HG03108 (cell line): ENCODE measurements around the gene RCCD1.
"Not testable (repeated sequence)": the region's sequence is repeated elsewhere in the genome, so short reads cannot be mapped to it uniquely, and the experiment has no call there.

Experiments
- ATAC-seq: cut with Tn5 transposase; IDR thresholded peaks from one replicate; pipeline ENCODE4 v1.9.1; 2021; ENCODE audit warnings: moderate library complexity; ENCODE audit not compliant: unreplicated experiment

RCCD1 gene

DNA sequence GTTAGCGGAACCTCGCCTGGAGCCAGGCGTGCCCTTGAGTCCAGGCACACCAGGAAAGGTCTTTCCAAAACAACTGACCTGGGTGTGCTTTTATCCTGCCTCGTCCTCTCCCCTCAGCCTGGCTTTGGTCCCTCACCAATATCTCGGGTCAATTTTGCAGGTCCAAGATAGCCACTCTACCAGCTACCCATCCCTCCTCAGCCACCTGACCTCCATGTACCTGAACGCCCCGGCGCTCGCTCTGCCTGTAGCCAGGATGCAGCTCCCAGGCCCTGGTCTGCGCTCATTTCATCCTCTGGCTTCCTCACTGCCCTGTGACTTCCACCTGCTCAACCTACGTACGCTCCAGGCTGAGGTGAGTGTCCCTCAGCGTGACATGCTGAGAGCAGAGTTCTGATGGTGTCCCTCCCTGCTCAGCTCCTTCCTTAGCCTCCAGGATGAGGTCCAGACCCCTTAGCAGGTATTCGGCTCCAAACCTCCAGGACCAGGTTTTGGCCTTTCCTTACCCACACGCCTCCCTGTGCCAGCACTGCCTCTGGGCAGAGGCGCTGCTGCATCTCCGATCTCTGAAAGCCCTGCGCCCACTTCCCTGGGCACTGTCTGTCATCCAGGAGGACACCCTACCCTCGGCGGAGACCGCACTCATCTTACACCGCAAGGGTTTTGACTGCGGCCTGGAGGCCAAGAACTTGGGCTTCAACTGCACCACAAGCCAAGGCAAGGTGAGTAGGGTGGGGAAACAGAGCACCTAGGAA, 36.5 kb upstream of the RCCD1 start:
- ATAC-seq = no peak

DNA sequence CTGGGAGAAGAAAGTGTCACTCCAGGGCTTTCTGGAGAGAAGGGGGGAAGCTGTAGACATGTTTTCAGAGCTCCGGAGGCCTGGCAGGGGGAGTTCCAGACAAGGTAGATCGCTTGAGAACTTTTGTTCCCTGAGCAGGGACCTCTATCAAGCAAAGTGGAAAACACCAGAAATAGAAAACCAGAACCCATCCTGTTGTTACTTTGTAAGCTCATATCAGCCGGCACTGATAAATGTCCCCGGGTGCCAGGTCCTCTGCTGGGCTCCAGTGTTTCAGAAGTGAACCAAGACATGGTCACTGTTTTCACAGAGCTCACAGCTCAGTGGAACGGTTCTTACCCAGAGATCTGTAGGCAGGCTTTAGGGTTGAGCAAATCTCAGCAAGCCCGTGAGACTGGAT, 35.8 kb upstream of the RCCD1 start:
- no peak for ATAC-seq

- no peak for ATAC-seq
Observed at GRCh38 chr15:90921887-90922286, 32.8 kb upstream of the RCCD1 start.

GRCh38 chr15:90922712-90923322, 31.9 kb upstream of the RCCD1 start:
- ATAC-seq = peak; percentile 68

- ATAC-seq = peak; percentile 55
Observed at GRCh38 chr15:90924375-90924774, 30.3 kb upstream of the RCCD1 start.

GRCh38 chr15:90926766-90927165, 27.9 kb upstream of the RCCD1 start:
- ATAC-seq = not testable (repeated sequence)

DNA sequence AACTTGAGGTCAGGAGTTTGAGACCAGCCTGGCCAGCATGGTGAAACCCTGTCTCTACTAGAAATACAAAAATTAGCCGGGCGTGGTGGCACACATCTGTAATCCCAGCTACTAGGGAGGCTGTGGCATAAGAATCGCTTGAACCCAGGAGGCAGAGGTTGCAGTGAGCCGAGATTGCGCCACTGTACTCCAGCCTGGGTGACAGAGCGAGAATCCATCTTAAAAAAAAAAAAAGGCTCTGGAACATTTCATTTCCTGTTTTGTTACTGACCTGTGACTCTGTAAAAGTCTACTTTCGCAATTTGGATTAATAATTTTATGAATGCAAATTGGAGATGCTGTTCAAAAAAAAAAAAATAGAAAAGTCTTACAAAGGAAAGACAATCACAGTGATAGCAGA, 26.6 kb upstream of the RCCD1 start:
- ATAC-seq = not testable (repeated sequence)

GRCh38 chr15:90929246-90930019, 25.3 kb upstream of the RCCD1 start:
- no peak for ATAC-seq

DNA sequence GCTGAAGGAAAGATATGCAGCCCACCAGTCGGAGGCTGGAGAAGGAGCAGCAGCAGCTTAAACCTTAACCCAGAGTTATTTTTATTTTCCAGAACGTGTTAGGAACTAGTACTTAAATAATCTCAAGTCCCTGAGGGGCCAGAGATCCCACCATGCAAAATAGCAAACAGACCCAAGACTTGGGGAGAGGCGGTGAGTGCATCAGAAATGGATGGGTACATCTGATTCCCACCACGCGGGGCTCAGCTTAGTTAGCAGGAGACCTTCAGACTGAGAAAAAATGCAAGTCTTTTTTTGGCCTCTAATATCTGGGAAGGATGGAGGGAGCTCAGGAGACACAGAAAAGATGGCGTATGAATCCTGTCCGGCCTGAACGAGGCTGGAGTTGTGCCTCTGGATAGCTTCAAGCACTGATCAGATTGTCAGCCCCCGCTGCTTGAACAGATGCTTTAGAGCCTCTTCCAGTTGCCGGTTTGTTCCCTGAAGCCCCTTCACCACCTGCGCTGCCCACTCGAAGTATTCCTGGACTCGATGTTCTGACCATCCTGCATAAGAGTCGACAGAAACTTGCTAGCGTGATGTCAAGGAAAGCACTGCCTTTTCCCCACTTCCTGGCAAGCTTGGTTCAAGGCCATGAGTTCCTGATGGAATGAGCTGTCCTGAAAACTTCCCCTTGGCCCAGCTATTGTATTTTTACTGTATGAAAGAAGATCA, 23.7 kb upstream of the RCCD1 start:
- ATAC-seq = no peak

GRCh38 chr15:90931575-90931827, 23.2 kb upstream of the RCCD1 start:
- ATAC-seq = no peak

DNA sequence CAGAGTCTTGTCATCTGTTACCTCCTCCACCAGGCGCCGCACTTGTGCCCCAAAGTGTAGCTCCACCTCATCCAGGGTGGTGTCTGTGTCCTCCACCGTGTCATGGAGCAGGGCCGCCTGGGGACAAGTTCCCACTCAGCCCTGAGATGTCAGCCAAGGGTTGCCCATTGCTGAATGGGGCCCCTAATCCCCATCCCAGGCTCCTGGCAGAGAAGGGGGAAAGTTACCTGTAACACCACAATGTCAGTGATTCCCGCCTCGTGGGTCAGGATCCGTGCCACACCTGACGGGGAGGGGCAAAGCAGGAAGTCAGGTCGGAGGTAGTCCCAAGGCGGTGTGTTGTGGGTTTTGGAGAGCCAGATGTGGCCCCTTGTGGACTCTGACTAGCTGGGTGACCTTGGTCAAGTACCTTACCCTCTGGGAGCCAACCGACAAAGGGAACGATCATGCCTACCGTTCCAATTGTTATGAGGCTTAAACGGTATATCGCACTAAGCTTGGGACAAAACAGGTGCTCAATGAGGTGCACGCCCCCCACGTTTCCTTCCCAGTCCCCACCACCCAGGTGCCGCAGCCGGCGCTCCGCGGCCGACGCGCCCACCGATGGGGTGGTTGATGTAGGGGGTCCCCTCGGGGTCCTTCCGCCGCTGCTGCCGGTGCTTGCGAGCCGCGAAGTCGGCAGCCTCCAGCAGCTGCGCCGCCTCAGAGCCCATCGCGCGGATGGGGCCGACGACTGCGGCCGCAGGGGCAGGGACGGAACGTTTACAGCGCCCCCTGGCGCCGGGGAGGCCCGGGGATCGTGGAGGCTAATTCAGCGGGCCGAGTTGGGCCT, 22.6 kb upstream of the RCCD1 start, which contains the start of gene HDDC3:
HDDC3 (minus strand) TSS at position 722 of the 832 bp plus-strand sequence; CDS start at position 713, 9 bp downstream.
- ATAC-seq = peak; percentile 43

DNA sequence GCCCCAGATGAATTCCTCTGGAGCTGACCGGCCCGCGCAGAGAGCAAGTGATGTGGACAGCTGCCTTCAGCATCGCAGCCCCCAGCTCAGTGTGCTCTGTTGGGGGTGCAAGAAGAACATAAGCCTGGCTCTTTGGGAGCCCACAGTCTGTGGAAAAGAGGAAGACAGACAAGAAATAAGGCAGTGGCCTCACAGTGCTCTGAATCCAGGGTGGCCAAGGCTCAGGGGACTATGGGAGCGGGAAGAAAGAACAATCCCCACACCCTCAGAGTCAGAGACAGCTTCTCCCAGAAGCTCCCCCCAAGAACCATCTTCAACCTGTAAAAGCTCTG, 22.1 kb upstream of the RCCD1 start:
- no peak for ATAC-seq

DNA sequence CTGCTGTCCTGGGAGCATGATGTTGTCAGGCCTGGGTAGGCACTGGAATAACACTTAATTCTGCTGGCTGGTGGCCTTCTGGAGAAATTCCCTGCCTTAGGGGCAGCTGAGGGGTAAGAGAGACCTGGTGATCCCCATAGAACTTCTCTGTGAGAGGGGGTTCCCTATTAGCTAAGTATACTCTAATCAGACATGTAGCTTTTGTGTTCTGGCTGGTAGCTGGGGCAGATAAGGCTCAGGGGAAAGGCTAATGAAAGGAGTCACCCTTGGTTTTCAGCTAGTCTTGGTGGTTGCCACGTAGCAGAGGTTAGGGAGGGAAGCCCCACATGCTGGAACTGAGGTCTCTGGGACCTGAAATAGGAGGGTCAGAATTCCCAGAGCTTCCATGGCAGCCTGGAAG, 21.4 kb upstream of the RCCD1 start:
- no peak for ATAC-seq

DNA sequence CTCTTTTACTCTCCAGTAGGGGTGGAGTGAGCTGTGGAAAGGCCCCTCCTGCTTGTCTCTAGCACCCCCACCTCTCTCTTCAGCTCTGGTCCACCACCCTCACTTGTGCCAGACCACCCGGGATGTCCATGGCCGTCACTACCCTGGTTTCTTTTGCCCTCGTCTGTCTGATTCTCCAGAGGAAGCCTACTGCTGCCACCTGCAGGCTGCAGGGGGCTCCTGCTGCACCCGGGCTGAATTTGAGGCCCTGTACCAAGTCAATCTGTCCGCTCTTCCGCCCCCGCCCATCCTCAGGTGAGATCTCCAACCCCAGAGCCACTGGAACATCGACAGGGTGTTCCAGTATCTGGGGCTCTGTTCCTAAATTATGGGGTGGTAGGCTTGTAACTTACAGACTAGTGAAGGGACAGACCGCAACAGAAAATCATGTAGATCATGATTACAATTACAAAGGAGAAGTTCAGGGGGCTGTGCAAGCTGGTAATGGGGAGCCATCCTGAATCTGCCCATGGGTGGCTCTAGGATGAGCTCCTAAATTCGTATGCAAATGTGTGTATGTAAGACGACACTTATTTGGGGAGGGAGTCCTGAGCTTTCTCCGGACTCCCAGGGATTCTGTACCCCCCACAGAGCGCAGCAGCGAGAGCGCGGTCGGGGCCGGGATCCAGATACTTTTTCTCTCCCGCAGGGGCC, 20.3 kb upstream of the RCCD1 start:
- peak; percentile 27 for ATAC-seq

DNA sequence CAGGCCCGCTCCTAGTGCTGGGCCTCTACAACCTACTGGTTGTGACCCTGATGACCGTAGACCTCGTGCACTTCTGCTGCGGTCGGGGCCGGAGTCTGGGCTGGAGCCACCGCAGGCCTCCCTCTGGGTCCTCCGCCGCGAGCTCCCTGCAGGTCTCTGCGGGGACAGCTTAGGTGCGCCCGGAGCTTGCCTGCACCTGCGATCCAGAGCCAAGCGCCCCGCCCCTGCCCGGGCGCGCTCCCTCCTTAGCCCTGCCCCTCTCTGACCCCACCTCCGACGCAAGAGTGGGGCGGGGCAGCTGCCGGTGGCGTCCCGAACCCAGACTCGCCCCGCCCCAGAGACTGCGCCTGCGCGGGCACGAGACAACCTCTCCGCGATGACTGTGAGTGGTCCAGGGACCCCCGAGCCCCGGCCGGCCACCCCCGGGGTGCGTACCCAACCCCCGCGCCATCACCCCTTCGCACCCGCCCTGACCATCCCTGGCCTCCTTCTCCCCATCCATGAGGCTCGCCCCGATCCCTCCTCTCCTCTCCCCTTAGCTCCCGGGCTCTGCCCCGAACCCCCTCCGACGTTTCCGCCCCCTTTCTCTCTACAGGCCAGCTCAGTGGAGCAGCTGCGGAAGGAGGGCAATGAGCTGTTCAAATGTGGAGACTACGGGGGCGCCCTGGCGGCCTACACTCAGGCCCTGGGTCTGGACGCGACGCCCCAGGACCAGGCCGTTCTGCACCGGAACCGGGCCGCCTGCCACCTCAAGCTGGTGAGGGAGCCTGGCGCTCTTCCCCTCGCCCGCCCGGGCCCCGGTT, 19.5 kb upstream of the RCCD1 start, which contains the start of gene UNC45A:
UNC45A (plus strand) TSS at position 337 of the 803 bp plus-strand sequence; CDS start at position 377, 40 bp downstream.
- ATAC-seq = peak; percentile 54

DNA sequence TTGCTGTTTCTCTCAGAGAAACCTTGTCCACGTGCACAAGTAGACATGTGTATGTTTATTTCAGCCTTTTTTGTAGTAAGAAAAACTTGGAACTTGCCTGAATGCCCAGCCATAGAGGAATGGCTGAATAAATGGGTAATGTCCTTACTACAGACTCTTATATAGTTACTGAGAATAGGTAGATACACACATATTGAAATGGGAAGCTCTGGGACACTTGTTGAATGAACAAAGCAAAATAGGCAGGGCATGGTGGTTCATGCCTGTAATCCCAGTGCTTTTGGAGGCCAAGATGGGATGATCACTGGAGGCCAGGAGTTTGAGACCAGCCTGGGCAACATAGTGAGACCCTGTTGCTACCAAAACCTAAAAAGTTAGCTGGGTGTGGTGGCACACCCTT, 17.9 kb upstream of the RCCD1 start:
- ATAC-seq = no peak

DNA sequence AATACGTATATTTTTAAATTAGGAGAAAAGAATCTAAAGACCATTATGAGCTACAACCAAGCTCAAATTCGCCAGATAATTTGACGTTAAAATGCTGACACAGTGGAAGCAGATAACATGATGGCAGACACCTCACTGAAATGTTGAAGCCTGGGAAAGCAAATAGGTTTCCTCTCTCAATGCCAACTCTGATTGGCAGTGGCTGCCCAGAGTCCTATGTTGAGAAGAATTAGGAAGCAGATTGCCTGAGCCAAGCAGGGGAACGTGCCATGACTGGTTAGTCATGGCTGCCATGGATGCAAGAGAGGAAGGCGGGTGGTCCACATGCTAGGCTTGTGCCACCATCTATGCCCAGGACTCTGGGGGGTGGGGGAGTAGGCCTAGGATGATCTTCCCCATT, 16.4 kb upstream of the RCCD1 start:
- no peak for ATAC-seq

GRCh38 chr15:90939756-90940155, 14.9 kb upstream of the RCCD1 start:
- ATAC-seq = no peak

GRCh38 chr15:90941038-90941437, 13.6 kb upstream of the RCCD1 start:
- no peak for ATAC-seq
